HEK293T (cell line): ENCODE measurements around the gene TST.

ENCODE experiments used
- ARNT ChIP-seq: fragments of 450-650 bp; IDR thresholded peaks from 2 replicates; pipeline ENCODE4 v1.6.1; 2017; ENCODE audit warnings: mild to moderate bottlenecking
- BHLHE40 ChIP-seq: fragments of 450-650 bp; IDR thresholded peaks from 2 replicates; pipeline ENCODE4 v1.6.1; 2016; ENCODE audit warnings: mild to moderate bottlenecking, moderate library complexity, borderline replicate concordance
- CTBP1 ChIP-seq: fragments of 450-650 bp; IDR thresholded peaks from 2 replicates; pipeline ENCODE4 v1.6.1; 2016; ENCODE audit warnings: borderline replicate concordance
- FOXA1 ChIP-seq: fragments of 450-650 bp; IDR thresholded peaks from 2 replicates; pipeline ENCODE4 v1.6.1; 2016; ENCODE audit warnings: mild to moderate bottlenecking
- FOXK2 ChIP-seq: fragments of 450-650 bp; IDR thresholded peaks from 2 replicates; pipeline ENCODE4 v1.6.1; 2016; ENCODE audit warnings: mild to moderate bottlenecking
- FOXM1 ChIP-seq: fragments of 450-650 bp; IDR thresholded peaks from 2 replicates; pipeline ENCODE4 v1.6.1; 2017; ENCODE audit warnings: mild to moderate bottlenecking, borderline replicate concordance
- L3MBTL2 ChIP-seq: fragments of 450-650 bp; conservative IDR thresholded peaks from 2 replicates; pipeline ENCODE4 v1.6.1; 2016; ENCODE audit warnings: mild to moderate bottlenecking
- NFRKB ChIP-seq: fragments of 450-650 bp; IDR thresholded peaks from 2 replicates; pipeline ENCODE4 v1.6.1; 2016; ENCODE audit warnings: mild to moderate bottlenecking, moderate library complexity
- PKNOX1 ChIP-seq: fragments of 450-650 bp; IDR thresholded peaks from 2 replicates; pipeline ENCODE4 v1.6.1; 2016
- SP1 ChIP-seq: fragments of 450-650 bp; IDR thresholded peaks from 2 replicates; pipeline ENCODE4 v1.6.1; 2017

- TF ChIP-seq ARNT: no peak
- TF ChIP-seq SP1: no peak
- TF ChIP-seq BHLHE40: no peak
- no peak for TF ChIP-seq NFRKB
- no peak for TF ChIP-seq CTBP1
- no peak for TF ChIP-seq L3MBTL2
- no peak for TF ChIP-seq FOXA1
- TF ChIP-seq FOXM1: no peak
- TF ChIP-seq PKNOX1: no peak
- no peak for TF ChIP-seq FOXK2
Observed at GRCh38 chr22:37032535-37033460, 13.6 kb upstream of the TST start.
